PFSK-1 (cell line): ENCODE data around the gene CPT1A.

Source experiments
- POLR2AphosphoS5 ChIP-seq: IDR thresholded peaks from 2 replicates; pipeline ENCODE4 v1.6.1; 2012; ENCODE audit warnings: low read depth, mild to moderate bottlenecking, control low read depth, low read length, moderate library complexity
- REST ChIP-seq, 2 experiments: IDR thresholded peaks; 2 replicates each; pipeline versions ENCODE4 v1.6.1 to v1.8.0; 2011 to 2012; ENCODE audit warnings: low read depth in 2 of 2, low read length in 2 of 2, control low read depth in 1 of 2, inconsistent platforms in 1 of 2, mild to moderate bottlenecking in 1 of 2, moderate library complexity in 1 of 2; ENCODE audit not compliant: insufficient read depth in 1 of 2
- SIN3A ChIP-seq: IDR thresholded peaks from 2 replicates; pipeline ENCODE4 v1.6.1; 2012; ENCODE audit warnings: mild to moderate bottlenecking, low read length, moderate library complexity, borderline replicate concordance; ENCODE audit not compliant: insufficient read depth
- TAF1 ChIP-seq: IDR thresholded peaks from 2 replicates; pipeline ENCODE4 v1.6.1; 2012; ENCODE audit warnings: low read length, control low read depth, borderline replicate concordance; ENCODE audit not compliant: insufficient read depth

- no peak for TF ChIP-seq SIN3A
- TF ChIP-seq TAF1 = no peak
- no peak for TF ChIP-seq REST (IDR thresholded peaks at IDR 0.05; ENCODE audit: insufficient read depth in 1 of 2, low read depth in 2 of 2, low read length in 2 of 2)
- TF ChIP-seq POLR2AphosphoS5 = no peak
Observed at GRCh38 chr11:68766786-68767185, 74.9 kb downstream of the CPT1A start.
